Lung (tissue), 12 donors: ENCODE measurements around the gene TAF1L. TPM values are rescaled to one million over a fixed set of nuclear protein-coding genes. Genes with fewer than 3 reads are reported as not detected.

ENCODE experiments used
- ATAC-seq: fragments of 200-7000 bp; cut with Tn5 transposase; one replicate; pipeline ENCODE4 v1.9.1; 2020; ENCODE audit warnings: moderate number of reproducible peaks; ENCODE audit not compliant: insufficient read depth, low FRiP score
- DNase-seq, 3 donors: peaks; one replicate each; pipeline ENCODE4 v3.0.0-alpha.2; 2013 to 2017
- H3K27ac ChIP-seq, 2 donors: one replicate each; pipeline ENCODE4 v1.5.1; 2013; ENCODE audit warnings: mild to moderate bottlenecking in 2 of 2, moderate library complexity in 2 of 2, control low read depth in 1 of 2, inconsistent platforms in 1 of 2, low read depth in 1 of 2, low read length in 1 of 2
- H3K27me3 ChIP-seq, 3 donors: one replicate each; pipeline ENCODE4 v1.5.1; 2013; ENCODE audit warnings: low read length in 2 of 3; ENCODE audit not compliant: control insufficient read depth in 3 of 3, insufficient read depth in 3 of 3
- H3K36me3 ChIP-seq, 4 donors: one replicate each; pipeline ENCODE4 v1.5.1; 2013; ENCODE audit warnings: low read length in 4 of 4, mild to moderate bottlenecking in 1 of 4, moderate library complexity in 1 of 4; ENCODE audit not compliant: control insufficient read depth in 4 of 4, insufficient read depth in 4 of 4
- H3K4me1 ChIP-seq, 5 donors: one replicate each; pipeline ENCODE4 v1.5.1; 2013; ENCODE audit warnings: low read length in 5 of 5, mild to moderate bottlenecking in 2 of 5, moderate library complexity in 1 of 5; ENCODE audit not compliant: control insufficient read depth in 5 of 5, insufficient read depth in 5 of 5
- H3K4me3 ChIP-seq: one replicate; pipeline ENCODE4 v1.5.1; 2013; ENCODE audit warnings: mild to moderate bottlenecking, control low read depth, moderate library complexity
- H3K9ac ChIP-seq, 2 donors: one replicate each; pipeline ENCODE4 v1.5.1; 2013; ENCODE audit warnings: low read length in 2 of 2, control low read depth in 1 of 2; ENCODE audit not compliant: insufficient read depth in 1 of 2
- H3K9me3 ChIP-seq, 4 donors: one replicate each; pipeline ENCODE4 v1.5.1; 2013; ENCODE audit warnings: low read length in 3 of 4, mild to moderate bottlenecking in 1 of 4, moderate library complexity in 1 of 4; ENCODE audit not compliant: control insufficient read depth in 4 of 4, insufficient read depth in 3 of 4
- CTCF ChIP-seq: IDR thresholded peaks from 2 replicates; pipeline ENCODE4 v1.5.1; 2012; ENCODE audit warnings: mild to moderate bottlenecking; ENCODE audit errors: control extremely low read depth, extremely low read depth
- WGBS, 2 donors: extraction: QIAGEN DNeasy Blood & Tissue Kit; methylation state at CpG; one replicate each; pipeline ENCODE4 v1.1.7; 2013; 5-methylcytosine and 5-hydroxymethylcytosine counted together
- polyA plus RNA-seq, 2 donors: library from polyadenylated mRNA; stranded (reverse); fragments of 200-250 nt; gene quantifications; one replicate each; pipeline ENCODE4 v1.2.1, GENCODE V29; 2013
- total RNA-seq, 2 donors: library from RNA; depleted of rRNA in 1 of 2; stranded (reverse); fragments of >200 nt in 1 of 2; gene quantifications; one replicate each; pipeline ENCODE4 v1.2.1, GENCODE V29; 2014 to 2021
- donor health status: control.
- donor health status: control.
- donor health status: Bipolar disorder and iron deficiency.
- donor health status: healthy.
- donor health status: DM: yes; HTN: yes; CAD: no.

Gene TAF1L
- total and polyA plus RNA-seq, 4 donors: 0.01 to 0.03 TPM; not detected in 2

GRCh38 chr9:32672469-32672868 lies 37.0 kb upstream of the TAF1L start:
- 83 to 94% methylated on average over 6 of the region's 6 CpGs for WGBS, 2 donors
- Histone ChIP-seq H3K4me3 (no peak overlapping the region), H3K9me3 (no peaks in the 10 kb centered on the region), H3K27me3 (no peaks in the 10 kb centered on the region), H3K4me1 (no peaks in the 10 kb centered on the region), H3K36me3 (no peaks in the 10 kb centered on the region), H3K27ac (no peak overlapping the region), H3K9ac (no peak overlapping the region)
- no peak for DNase-seq
- no peak for ATAC-seq
- TF ChIP-seq CTCF: no peak

GRCh38 chr9:32671333-32671732 lies 35.9 kb upstream of the TAF1L start:
- H3K4me1 ChIP-seq: no peaks in the 10 kb centered on the region
- DNase-seq (no peak), ATAC-seq (no peak)
- H3K36me3 ChIP-seq: no peaks in the 10 kb centered on the region
- WGBS, 2 donors: 91 to 93% methylated on average over 1 of the region's 1 CpG
- no peak for TF ChIP-seq CTCF
- H3K4me3 ChIP-seq: no peak overlapping the region
- H3K27me3 ChIP-seq: no peaks in the 10 kb centered on the region
- no peaks in the 10 kb centered on the region for H3K9me3 ChIP-seq
- H3K27ac ChIP-seq: no peak overlapping the region
- H3K9ac ChIP-seq: no peak overlapping the region

- 73 to 75% methylated on average over 3 of the region's 3 CpGs for WGBS, 2 donors
- Histone ChIP-seq H3K27me3 (no peaks in the 10 kb centered on the region), H3K27ac (no peak overlapping the region), H3K9ac (no peak overlapping the region), H3K36me3 (no peaks in the 10 kb centered on the region), H3K4me1 (no peaks in the 10 kb centered on the region), H3K9me3 (peaks cover 0 to 2% (median 0%) of the 10 kb centered on the region in 4 donors), H3K4me3 (no peak overlapping the region)
- DNase-seq (no peak), ATAC-seq (no peak)
- TF ChIP-seq CTCF: no peak
These were observed 29.6 kb upstream of the TAF1L start for GRCh38 chr9:32665101-32665500.

- Histone ChIP-seq H3K27ac (no peak overlapping the region), H3K27me3 (no peaks in the 10 kb centered on the region), H3K9ac (no peak overlapping the region), H3K4me1 (no peaks in the 10 kb centered on the region), H3K9me3 (peaks cover 0 to 2% (median 0%) of the 10 kb centered on the region in 4 donors), H3K36me3 (no peaks in the 10 kb centered on the region), H3K4me3 (no peak overlapping the region)
- 56 to 65% methylated on average over 3 of the region's 3 CpGs for WGBS, 2 donors
- TF ChIP-seq CTCF: no peak
- ATAC-seq: no peak
- no peak for DNase-seq
These were observed 28.3 kb upstream of the TAF1L start for GRCh38 chr9:32663741-32664140.
